Measurements from ENCODE around the gene VGLL4. TPM values are rescaled to one million over a fixed set of nuclear protein-coding genes. Genes with fewer than 3 reads are reported as not detected.
"Not testable (repeated sequence)": the region's sequence is repeated elsewhere in the genome, so short reads cannot be mapped to it uniquely, and the experiment has no call there.

VGLL4 gene
- total RNA-seq, 2 experiments from 2014 or later: 54.4 to 60.2 TPM

- no peak for ATAC-seq
- H3K4me3 Mint-ChIP-seq: no peak overlapping the region
- H3K27me3 Mint-ChIP-seq: no peaks in the 10 kb centered on the region
- CTCF ChIA-PET: interaction anchor here (1.5 kb wide), 1 partner anchor 9 kb away, joined by 3 read pairs; no protein-coding TSS in a partner anchor
- no peaks in the 10 kb centered on the region for H3K4me1 Mint-ChIP-seq (ENCODE audit: low read depth)
- H3K36me3 Mint-ChIP-seq (ENCODE audit: low read depth): no peaks in the 10 kb centered on the region
- no peak for DNase-seq
- intact Hi-C loops (cut with micrococcal nuclease): no loop called here
- TF ChIP-seq, protein P1, sequence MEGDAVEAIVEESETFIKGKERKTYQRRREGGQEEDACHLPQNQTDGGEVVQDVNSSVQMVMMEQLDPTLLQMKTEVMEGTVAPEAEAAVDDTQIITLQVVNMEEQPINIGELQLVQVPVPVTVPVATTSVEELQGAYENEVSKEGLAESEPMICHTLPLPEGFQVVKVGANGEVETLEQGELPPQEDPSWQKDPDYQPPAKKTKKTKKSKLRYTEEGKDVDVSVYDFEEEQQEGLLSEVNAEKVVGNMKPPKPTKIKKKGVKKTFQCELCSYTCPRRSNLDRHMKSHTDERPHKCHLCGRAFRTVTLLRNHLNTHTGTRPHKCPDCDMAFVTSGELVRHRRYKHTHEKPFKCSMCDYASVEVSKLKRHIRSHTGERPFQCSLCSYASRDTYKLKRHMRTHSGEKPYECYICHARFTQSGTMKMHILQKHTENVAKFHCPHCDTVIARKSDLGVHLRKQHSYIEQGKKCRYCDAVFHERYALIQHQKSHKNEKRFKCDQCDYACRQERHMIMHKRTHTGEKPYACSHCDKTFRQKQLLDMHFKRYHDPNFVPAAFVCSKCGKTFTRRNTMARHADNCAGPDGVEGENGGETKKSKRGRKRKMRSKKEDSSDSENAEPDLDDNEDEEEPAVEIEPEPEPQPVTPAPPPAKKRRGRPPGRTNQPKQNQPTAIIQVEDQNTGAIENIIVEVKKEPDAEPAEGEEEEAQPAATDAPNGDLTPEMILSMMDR (IDR thresholded peaks at IDR 0.05): no peak
- no peak overlapping the region for H3K27ac Mint-ChIP-seq
- no peaks in the 10 kb centered on the region for H3K9me3 Mint-ChIP-seq
- POLR2A ChIA-PET: interaction anchor here (0.8 kb wide), 1 partner anchor 14 kb away, joined by 3 read pairs; no protein-coding TSS in a partner anchor
Measured at GRCh38 chr3:11534011-11534792, 109.5 kb downstream of the VGLL4 start.

DNA sequence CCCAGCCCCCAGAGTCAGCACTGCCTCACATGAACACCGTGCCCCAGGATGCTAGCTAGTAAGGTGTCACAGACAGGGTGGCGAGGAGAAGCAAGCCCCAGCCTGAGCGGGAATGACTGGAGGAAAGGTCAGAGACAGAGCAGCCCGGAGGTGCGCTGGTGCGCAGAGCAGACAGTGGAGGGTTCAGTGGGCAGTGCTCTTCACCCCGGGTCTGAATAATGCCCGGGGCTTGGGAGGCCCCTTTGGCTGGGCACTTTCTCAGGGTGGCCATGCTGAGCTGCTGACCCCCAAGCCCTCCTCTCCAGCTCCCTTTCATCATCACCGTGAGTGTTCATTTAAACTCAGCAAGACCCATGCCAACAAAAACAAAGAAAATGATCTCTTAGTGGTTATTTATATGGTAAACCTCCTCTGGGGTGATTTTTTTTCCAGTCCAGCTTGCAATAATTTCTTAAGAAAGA is 110.8 kb downstream of the VGLL4 start:
- DNase-seq (no peak), ATAC-seq (no peak)
- Mint-ChIP-seq H3K4me1 (ENCODE audit: low read depth) (no peaks in the 10 kb centered on the region), H3K9me3 (no peaks in the 10 kb centered on the region), H3K4me3 (no peak overlapping the region), H3K27ac (no peak overlapping the region), H3K27me3 (no peaks in the 10 kb centered on the region), H3K36me3 (ENCODE audit: low read depth) (no peaks in the 10 kb centered on the region)
- intact Hi-C loops (cut with micrococcal nuclease): no loop called here
- POLR2A ChIA-PET: no interaction called here
- CTCF ChIA-PET: interaction anchor here (0.7 kb wide), 1 partner anchor 89 kb away, joined by 3 read pairs; no protein-coding TSS in a partner anchor
- TF ChIP-seq, protein P1 (IDR thresholded peaks at IDR 0.05): no peak

DNA sequence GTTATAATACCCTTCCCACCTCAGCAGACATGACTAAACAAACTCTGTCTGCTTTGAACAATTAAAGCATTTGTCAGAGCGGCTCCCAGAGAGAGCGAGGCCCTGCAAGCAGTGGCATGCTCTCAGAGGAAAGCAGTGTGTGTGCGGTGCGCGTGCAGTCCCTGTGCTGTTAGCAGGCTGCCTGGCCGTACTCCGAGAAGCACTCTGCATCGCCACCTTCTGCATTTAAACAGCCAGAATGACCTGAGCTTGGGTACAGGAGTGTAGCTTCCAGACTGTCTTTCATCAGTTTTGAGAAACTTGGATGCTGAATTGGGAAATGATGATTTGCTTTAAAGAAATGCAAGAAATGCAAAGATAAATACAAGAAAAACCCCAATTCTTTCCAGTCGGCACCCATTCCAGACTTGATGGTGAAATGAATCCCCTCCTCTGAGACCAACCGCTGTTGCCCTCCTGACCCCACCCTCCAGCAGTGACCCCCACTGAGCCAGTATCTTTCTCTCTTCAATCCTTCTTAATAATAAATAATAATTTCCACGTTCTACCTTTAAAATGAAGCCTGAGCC is 113.5 kb downstream of the VGLL4 start:
- no peaks in the 10 kb centered on the region for H3K4me1 Mint-ChIP-seq (ENCODE audit: low read depth)
- POLR2A ChIA-PET: no interaction called here
- CTCF ChIA-PET: no interaction called here
- DNase-seq: no peak
- ATAC-seq: no peak
- intact Hi-C loops (cut with micrococcal nuclease): no loop called here
- H3K36me3 Mint-ChIP-seq (ENCODE audit: low read depth): peaks cover 7% of the 10 kb centered on the region
- TF ChIP-seq, protein P1 (IDR thresholded peaks at IDR 0.05): no peak
- H3K4me3 Mint-ChIP-seq: no peak overlapping the region
- H3K9me3 Mint-ChIP-seq: no peaks in the 10 kb centered on the region
- no peak overlapping the region for H3K27ac Mint-ChIP-seq
- H3K27me3 Mint-ChIP-seq: no peaks in the 10 kb centered on the region

DNA sequence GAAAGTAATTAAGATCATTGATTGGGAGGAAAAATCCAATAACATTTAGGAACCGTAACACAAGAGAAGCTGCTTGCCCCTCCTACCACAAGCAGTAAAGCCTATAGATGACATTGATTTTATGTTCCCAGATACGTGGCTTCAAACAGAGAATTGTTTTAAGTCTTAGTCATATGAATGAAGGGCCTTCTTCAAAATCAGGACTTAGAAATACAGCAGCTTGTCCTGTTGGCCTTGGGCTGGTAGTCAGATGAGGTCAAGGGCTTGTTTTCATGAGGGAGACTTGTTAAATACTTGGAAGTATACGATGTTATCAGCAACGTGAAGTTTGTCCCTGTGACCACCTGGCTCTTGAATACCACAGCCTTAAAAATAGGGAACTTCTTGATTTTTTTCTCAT is 114.4 kb downstream of the VGLL4 start:
- intact Hi-C loops (cut with micrococcal nuclease): no loop called here
- H3K9me3 Mint-ChIP-seq: no peaks in the 10 kb centered on the region
- TF ChIP-seq, protein P1 (IDR thresholded peaks at IDR 0.05): no peak
- ChIA-PET CTCF (no interaction called here), POLR2A (no interaction called here)
- no peak for ATAC-seq
- no peaks in the 10 kb centered on the region for H3K27me3 Mint-ChIP-seq
- H3K4me3 Mint-ChIP-seq: no peak overlapping the region
- no peak for DNase-seq
- peaks cover 7% of the 10 kb centered on the region for H3K36me3 Mint-ChIP-seq (ENCODE audit: low read depth)
- no peak overlapping the region for H3K27ac Mint-ChIP-seq
- H3K4me1 Mint-ChIP-seq (ENCODE audit: low read depth): no peaks in the 10 kb centered on the region

- H3K9me3 Mint-ChIP-seq; ATAC-seq; H3K4me1 Mint-ChIP-seq (ENCODE audit: low read depth); H3K4me3 Mint-ChIP-seq; H3K36me3 Mint-ChIP-seq (ENCODE audit: low read depth); DNase-seq; intact Hi-C loops (cut with micrococcal nuclease); CTCF ChIA-PET; H3K27ac Mint-ChIP-seq; H3K27me3 Mint-ChIP-seq; POLR2A ChIA-PET: not testable (repeated sequence)
Measured at GRCh38 chr3:11526121-11526520, 117.6 kb downstream of the VGLL4 start.

Measured in activated CD8-positive, alpha-beta T cell treated with anti-CD3 and anti-CD28 coated beads for 36 hours (primary cell).